Measurements from ENCODE around the gene YJEFN3. TPM values are rescaled to one million over a fixed set of nuclear protein-coding genes. Genes with fewer than 3 reads are reported as not detected.

Gene YJEFN3
- total RNA-seq, 1 donor from 2014 or later, result 0.52 TPM

DNA sequence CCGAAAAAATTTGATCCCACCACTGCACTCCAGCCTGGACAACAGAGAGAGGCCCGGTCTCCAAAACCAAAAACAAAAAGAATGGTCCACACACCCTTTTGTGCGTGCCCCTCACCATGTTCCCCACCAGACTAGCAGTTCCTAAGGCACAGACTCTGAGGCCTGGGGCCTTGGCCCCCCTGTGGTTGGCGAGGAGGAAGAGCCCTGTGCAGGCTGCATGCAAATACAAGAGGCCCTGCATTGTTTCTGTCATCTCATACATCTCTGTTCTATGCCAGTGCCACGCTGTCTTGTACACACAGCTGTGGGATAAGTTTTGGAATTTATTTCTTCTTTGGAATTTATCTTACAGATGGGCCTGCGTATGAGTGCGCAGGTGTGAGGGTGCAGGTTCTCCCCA is 4.7 kb upstream of the YJEFN3 start:
- Histone ChIP-seq H3K9ac (ENCODE audit: low read depth in 1 of 3, low read length in 3 of 3) (no peak overlapping the region), H3K4me3 (ENCODE audit: low read length in 3 of 3) (no peak overlapping the region), H3K4me1 (ENCODE audit: control insufficient read depth in 3 of 3, insufficient read depth in 3 of 3, low read length in 3 of 3) (peaks cover 6 to 14% (median 7%) of the 10 kb centered on the region in 3 donors), H3K27ac (ENCODE audit: low read depth, low read length) (no peak overlapping the region), H3K36me3 (ENCODE audit: control insufficient read depth in 3 of 3, insufficient read depth in 3 of 3, low read length in 3 of 3) (peaks cover 24 to 34% (median 31%) of the 10 kb centered on the region in 3 donors), H3K27me3 (ENCODE audit: control insufficient read depth in 3 of 3, insufficient read depth in 3 of 3, low read length in 3 of 3) (no peaks in the 10 kb centered on the region), H3K9me3 (ENCODE audit: control insufficient read depth in 3 of 3, low read length in 3 of 3) (no peaks in the 10 kb centered on the region)

- peak overlapping the region in 1 of 3 donors; percentile 8 for H3K9ac ChIP-seq (ENCODE audit: low read depth in 1 of 3, low read length in 3 of 3)
- H3K9me3 ChIP-seq (ENCODE audit: control insufficient read depth in 3 of 3, low read length in 3 of 3), result no peaks in the 10 kb centered on the region
- H3K27ac ChIP-seq (ENCODE audit: low read depth, low read length), result no peak overlapping the region
- H3K4me3 ChIP-seq (ENCODE audit: low read length in 3 of 3), result no peak overlapping the region
- H3K27me3 ChIP-seq (ENCODE audit: control insufficient read depth in 3 of 3, insufficient read depth in 3 of 3, low read length in 3 of 3), result no peaks in the 10 kb centered on the region
- H3K36me3 ChIP-seq (ENCODE audit: control insufficient read depth in 3 of 3, insufficient read depth in 3 of 3, low read length in 3 of 3), result peaks cover 17 to 32% (median 25%) of the 10 kb centered on the region in 3 donors
- H3K4me1 ChIP-seq (ENCODE audit: control insufficient read depth in 3 of 3, insufficient read depth in 3 of 3, low read length in 3 of 3), result peaks cover 0 to 9% (median 4%) of the 10 kb centered on the region in 3 donors
Observed at GRCh38 chr19:19525611-19526380, 2.9 kb upstream of the YJEFN3 start.

- H3K36me3 ChIP-seq (ENCODE audit: control insufficient read depth in 3 of 3, insufficient read depth in 3 of 3, low read length in 3 of 3), result peaks cover 17 to 32% (median 25%) of the 10 kb centered on the region in 3 donors
- no peak overlapping the region for H3K27ac ChIP-seq (ENCODE audit: low read depth, low read length)
- no peaks in the 10 kb centered on the region for H3K9me3 ChIP-seq (ENCODE audit: control insufficient read depth in 3 of 3, low read length in 3 of 3)
- no peaks in the 10 kb centered on the region for H3K27me3 ChIP-seq (ENCODE audit: control insufficient read depth in 3 of 3, insufficient read depth in 3 of 3, low read length in 3 of 3)
- H3K9ac ChIP-seq (ENCODE audit: low read depth in 1 of 3, low read length in 3 of 3), result no peak overlapping the region
- no peak overlapping the region for H3K4me3 ChIP-seq (ENCODE audit: low read length in 3 of 3)
- peaks cover 0 to 9% (median 4%) of the 10 kb centered on the region in 3 donors for H3K4me1 ChIP-seq (ENCODE audit: control insufficient read depth in 3 of 3, insufficient read depth in 3 of 3, low read length in 3 of 3)
Observed at GRCh38 chr19:19526581-19527370, 1.9 kb upstream of the YJEFN3 start.

DNA sequence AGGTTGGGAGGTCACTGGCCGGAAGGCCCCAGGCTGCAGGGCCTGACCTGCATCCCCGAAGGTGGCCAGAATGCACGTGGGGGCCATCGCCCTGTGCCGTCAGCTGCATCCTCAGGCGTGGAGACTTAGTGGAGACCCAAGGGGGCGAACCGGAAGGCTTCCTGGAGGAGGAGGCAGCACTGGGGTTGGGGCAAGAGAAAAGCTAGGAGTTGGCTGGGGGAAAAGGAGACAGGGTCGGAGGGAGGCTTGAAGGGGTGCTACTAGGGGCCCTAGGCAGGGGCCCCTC is 1.4 kb upstream of the YJEFN3 start:
- Histone ChIP-seq H3K4me3 (ENCODE audit: low read length in 3 of 3) (no peak overlapping the region), H3K9me3 (ENCODE audit: control insufficient read depth in 3 of 3, low read length in 3 of 3) (no peaks in the 10 kb centered on the region), H3K9ac (ENCODE audit: low read depth in 1 of 3, low read length in 3 of 3) (no peak overlapping the region), H3K27ac (ENCODE audit: low read depth, low read length) (no peak overlapping the region), H3K36me3 (ENCODE audit: control insufficient read depth in 3 of 3, insufficient read depth in 3 of 3, low read length in 3 of 3) (peaks cover 17 to 32% (median 25%) of the 10 kb centered on the region in 3 donors), H3K4me1 (ENCODE audit: control insufficient read depth in 3 of 3, insufficient read depth in 3 of 3, low read length in 3 of 3) (peaks cover 4 to 14% (median 7%) of the 10 kb centered on the region in 3 donors), H3K27me3 (ENCODE audit: control insufficient read depth in 3 of 3, insufficient read depth in 3 of 3, low read length in 3 of 3) (no peaks in the 10 kb centered on the region)

- Histone ChIP-seq H3K27ac (ENCODE audit: low read depth, low read length) (no peak overlapping the region), H3K9me3 (ENCODE audit: control insufficient read depth in 3 of 3, low read length in 3 of 3) (no peaks in the 10 kb centered on the region), H3K4me1 (ENCODE audit: control insufficient read depth in 3 of 3, insufficient read depth in 3 of 3, low read length in 3 of 3) (peaks cover 8 to 20% (median 11%) of the 10 kb centered on the region in 3 donors), H3K36me3 (ENCODE audit: control insufficient read depth in 3 of 3, insufficient read depth in 3 of 3, low read length in 3 of 3) (peaks cover 17 to 32% (median 25%) of the 10 kb centered on the region in 3 donors), H3K9ac (ENCODE audit: low read depth in 1 of 3, low read length in 3 of 3) (no peak overlapping the region), H3K27me3 (ENCODE audit: control insufficient read depth in 3 of 3, insufficient read depth in 3 of 3, low read length in 3 of 3) (no peaks in the 10 kb centered on the region), H3K4me3 (ENCODE audit: low read length in 3 of 3) (no peak overlapping the region)
Observed at GRCh38 chr19:19527674-19528625, 761 bp upstream of the YJEFN3 start.

DNA sequence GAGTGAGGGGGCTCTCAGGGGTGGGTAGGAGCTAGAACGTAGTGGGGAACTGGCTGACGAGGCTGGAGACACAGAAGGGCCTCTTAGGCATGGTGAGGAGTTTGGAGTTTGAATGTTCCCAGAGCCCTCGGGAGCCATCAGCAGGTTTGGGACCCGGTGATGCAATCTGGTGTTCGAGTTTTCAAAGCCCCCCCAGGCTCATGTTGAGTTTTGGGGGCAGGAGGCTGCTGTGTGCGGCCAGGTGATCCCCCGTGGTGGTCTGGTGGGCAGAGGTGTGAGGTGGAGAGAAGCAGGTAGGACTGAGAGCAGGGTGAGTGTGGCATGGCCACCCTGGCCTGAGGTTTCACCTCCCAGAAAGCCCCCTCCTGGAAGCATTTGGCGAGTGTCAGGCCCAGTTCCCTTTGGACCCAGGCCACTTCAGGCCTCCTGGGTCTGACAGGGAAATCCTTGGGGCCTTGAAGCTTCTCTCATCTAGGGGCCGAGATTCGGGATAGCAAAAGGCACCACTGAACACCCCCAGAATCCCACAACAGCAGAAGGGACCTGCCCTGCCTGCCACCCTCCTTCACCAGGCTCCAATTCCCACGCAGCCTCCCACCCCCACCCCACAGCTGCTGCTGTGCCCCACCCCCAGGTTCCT is 1.2 kb downstream of the YJEFN3 start:
- no peak overlapping the region for H3K27ac ChIP-seq (ENCODE audit: low read depth, low read length)
- H3K27me3 ChIP-seq (ENCODE audit: control insufficient read depth in 3 of 3, insufficient read depth in 3 of 3, low read length in 3 of 3), result no peaks in the 10 kb centered on the region
- no peaks in the 10 kb centered on the region for H3K9me3 ChIP-seq (ENCODE audit: control insufficient read depth in 3 of 3, low read length in 3 of 3)
- H3K9ac ChIP-seq (ENCODE audit: low read depth in 1 of 3, low read length in 3 of 3), result no peak overlapping the region
- H3K36me3 ChIP-seq (ENCODE audit: control insufficient read depth in 3 of 3, insufficient read depth in 3 of 3, low read length in 3 of 3), result peaks cover 14 to 25% (median 19%) of the 10 kb centered on the region in 3 donors
- no peak overlapping the region for H3K4me3 ChIP-seq (ENCODE audit: low read length in 3 of 3)
- peaks cover 8 to 19% (median 9%) of the 10 kb centered on the region in 3 donors for H3K4me1 ChIP-seq (ENCODE audit: control insufficient read depth in 3 of 3, insufficient read depth in 3 of 3, low read length in 3 of 3)

- H3K4me3 ChIP-seq (ENCODE audit: low read length in 3 of 3), result no peak overlapping the region
- peaks cover 16 to 20% (median 19%) of the 10 kb centered on the region in 3 donors for H3K36me3 ChIP-seq (ENCODE audit: control insufficient read depth in 3 of 3, insufficient read depth in 3 of 3, low read length in 3 of 3)
- H3K27me3 ChIP-seq (ENCODE audit: control insufficient read depth in 3 of 3, insufficient read depth in 3 of 3, low read length in 3 of 3), result no peaks in the 10 kb centered on the region
- no peaks in the 10 kb centered on the region for H3K9me3 ChIP-seq (ENCODE audit: control insufficient read depth in 3 of 3, low read length in 3 of 3)
- H3K27ac ChIP-seq (ENCODE audit: low read depth, low read length), result no peak overlapping the region
- no peak overlapping the region for H3K9ac ChIP-seq (ENCODE audit: low read depth in 1 of 3, low read length in 3 of 3)
- H3K4me1 ChIP-seq (ENCODE audit: control insufficient read depth in 3 of 3, insufficient read depth in 3 of 3, low read length in 3 of 3), result peaks cover 7 to 14% (median 8%) of the 10 kb centered on the region in 3 donors
Observed at GRCh38 chr19:19530423-19530804, 1.7 kb downstream of the YJEFN3 start.

DNA sequence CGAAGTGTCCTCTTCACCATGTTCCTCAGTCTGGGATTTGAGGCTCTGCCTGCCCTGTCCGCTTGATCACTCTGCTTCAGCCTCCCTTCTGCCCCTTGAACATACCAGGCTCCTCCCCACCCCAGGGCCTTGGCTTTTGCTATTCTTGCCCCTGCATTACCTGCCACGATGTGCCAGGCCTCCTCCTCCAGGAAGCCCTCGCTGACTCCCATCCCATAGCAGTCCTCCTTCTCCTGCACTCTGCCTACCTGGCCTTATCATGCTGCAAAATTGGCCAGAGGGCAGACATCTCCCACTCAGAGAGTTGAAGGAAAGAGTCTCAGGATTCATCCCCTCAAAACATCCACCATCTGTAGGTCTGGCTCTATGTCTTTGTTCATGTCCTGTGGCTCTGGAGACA is 2.2 kb downstream of the YJEFN3 start:
- Histone ChIP-seq H3K27ac (ENCODE audit: low read depth, low read length) (no peak overlapping the region), H3K9ac (ENCODE audit: low read depth in 1 of 3, low read length in 3 of 3) (no peak overlapping the region), H3K4me1 (ENCODE audit: control insufficient read depth in 3 of 3, insufficient read depth in 3 of 3, low read length in 3 of 3) (peaks cover 7 to 12% (median 8%) of the 10 kb centered on the region in 3 donors), H3K9me3 (ENCODE audit: control insufficient read depth in 3 of 3, low read length in 3 of 3) (no peaks in the 10 kb centered on the region), H3K4me3 (ENCODE audit: low read length in 3 of 3) (no peak overlapping the region), H3K27me3 (ENCODE audit: control insufficient read depth in 3 of 3, insufficient read depth in 3 of 3, low read length in 3 of 3) (peaks cover 0 to 3% (median 0%) of the 10 kb centered on the region in 3 donors), H3K36me3 (ENCODE audit: control insufficient read depth in 3 of 3, insufficient read depth in 3 of 3, low read length in 3 of 3) (peaks cover 16 to 19% (median 18%) of the 10 kb centered on the region in 3 donors)

All from skeletal muscle tissue (tissue), 4 donors.